DMS114 treated with DMSO at 0.1 percent for 48 hours (cell line): ENCODE measurements around the gene TACSTD2.
"Not testable (repeated sequence)": the region's sequence is repeated elsewhere in the genome, so short reads cannot be mapped to it uniquely, and the experiment has no call there.

ENCODE experiments used
- DNase-seq: peaks from one replicate; lab custom pipeline; 2025; ENCODE audit not compliant: unreplicated experiment; lab: John Stamatoyannopoulos, UW

Gene TACSTD2

DNA sequence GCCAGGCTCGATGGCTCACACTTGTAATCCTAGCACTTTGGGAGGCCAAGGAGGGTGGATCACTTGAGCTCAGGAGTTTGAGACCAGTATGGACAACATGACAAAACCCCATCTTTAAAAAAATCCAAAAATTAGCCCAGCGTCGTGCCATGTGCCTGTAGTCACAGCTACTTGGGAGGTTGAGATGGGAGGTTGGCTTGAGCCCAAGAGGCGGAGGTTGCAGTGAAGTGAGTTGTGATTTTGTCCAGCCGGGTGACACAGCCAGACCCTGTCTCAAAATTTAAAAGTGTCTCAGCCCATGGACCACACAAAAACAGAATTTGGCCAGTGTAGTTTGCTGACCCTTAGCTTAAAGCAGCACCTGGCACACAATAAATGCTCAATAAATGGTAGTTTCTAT, 11.3 kb upstream of the TACSTD2 start:
- DNase-seq: no peak

DNA sequence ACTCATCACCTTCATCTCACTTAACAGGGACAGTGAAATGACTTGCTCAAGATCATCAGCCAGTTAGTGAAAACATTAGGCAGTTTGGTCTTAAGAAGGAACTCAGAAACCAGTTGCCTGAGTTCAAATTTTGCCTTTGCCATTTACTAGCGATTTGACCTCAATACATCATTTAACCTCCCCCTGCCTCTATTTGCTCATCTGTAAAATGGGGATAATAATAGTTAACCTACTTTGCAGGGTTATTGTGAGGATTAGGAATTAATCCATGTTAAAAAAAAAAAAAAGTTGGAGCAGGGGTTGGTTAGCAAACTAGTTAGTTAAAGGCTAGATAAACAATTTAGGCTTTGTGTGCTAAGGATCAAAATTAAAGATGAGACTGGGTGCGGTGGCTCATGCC, 10.6 kb upstream of the TACSTD2 start:
- DNase-seq: no peak

DNA sequence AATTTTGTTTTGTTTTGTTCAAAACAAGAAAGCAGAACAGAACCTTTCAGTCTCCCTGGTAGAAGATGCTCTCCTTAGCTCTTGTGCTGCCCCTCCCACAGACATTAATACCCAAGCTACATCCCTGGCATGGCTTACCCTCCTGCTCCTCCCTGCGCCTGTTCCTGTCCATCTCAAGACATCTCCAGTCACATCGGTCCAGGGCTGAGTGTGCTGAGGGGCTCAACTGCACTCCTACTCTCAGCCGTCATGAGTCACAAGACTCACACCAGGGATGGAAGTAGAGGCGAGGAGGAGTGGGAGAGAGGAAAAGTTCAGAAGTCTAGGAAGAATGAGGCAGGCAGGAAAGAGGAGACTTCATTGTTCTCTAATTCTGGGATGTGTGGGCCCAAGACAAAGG, 9.2 kb upstream of the TACSTD2 start:
- DNase-seq: no peak

DNA sequence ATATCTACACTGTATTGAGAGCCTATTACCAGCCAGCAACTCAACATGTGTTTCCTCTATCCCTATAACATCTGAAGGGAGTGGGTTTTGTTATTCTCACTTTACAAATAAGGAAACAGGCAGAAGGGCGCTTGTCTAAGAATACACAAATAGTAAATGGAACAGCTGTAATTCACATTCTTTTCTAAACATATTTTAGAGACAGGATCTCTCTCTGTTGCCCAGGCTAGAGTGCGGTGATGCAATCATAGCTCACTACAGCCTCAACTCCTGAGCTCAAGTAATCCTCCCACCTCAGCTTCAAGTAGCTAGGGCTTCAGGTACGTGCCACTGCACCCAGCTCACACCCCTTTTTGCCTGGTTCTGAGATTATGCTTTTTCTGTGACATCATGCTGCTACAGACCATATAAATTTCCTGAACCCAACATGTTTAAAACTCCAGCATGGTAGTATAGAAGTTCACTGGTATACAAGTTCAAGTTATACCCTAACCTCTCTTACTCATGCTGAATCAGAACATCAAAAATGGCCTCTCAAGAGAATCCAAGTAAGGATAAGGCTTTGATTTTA, 8.6 kb upstream of the TACSTD2 start:
- DNase-seq: no peak

DNA sequence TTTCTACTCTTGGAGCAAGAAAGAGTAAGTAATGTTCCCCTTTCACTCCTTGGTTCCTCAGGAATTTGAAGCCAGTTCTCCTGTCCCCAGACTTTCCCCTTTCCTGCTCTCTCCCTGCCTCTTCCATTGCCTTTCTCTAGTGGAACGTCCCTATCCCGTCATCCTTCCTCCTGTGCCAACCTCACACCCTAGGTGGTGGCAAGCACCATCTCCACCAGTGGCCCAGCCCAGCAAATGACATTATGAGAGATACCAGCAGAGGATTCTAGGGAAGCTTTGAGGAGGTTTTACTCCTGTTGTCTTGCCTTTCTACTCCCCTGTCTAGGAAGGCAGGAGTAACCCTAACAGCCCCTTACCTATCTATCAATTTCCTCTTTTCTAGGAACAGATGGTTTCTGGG, 8.1 kb upstream of the TACSTD2 start:
- no peak for DNase-seq

DNA sequence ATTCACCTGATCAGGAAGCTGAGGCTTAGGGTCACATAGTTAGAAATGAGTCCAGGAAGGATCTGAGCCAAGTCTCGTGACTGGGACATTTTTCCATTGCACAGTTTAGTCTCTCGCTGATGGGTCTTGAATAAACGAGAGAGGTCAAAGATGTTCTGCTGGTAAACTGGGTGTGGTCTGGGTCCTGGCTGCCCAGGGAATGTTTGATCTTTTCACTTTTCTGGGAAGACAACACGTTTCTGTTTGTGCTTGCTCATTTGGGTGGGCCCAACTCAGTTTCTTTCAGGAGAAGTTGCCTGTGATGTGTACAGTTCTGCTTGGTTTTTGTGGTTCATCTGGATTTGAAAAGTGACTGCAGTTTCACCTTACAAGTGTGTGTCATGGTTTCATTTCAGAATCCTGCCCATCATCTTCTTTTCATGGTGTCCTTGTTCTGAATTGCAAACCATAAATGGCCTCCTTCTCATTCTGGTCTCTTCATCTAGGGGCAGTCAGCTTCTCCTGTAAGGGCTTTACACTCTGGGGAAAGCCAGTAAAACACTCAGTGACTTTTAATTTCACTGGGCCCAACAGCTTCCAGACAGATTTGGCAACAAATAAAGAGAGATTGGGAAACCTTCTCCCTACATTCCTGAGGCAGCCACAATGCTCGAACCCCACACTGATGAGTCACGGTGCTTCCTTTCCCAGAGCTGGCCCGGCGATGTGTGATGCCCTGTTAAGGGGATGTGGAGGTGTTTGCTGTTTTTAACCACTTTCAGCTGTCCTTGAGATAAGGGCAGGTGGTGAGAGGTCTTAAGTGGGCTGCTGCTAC, 7.2 kb upstream of the TACSTD2 start:
- DNase-seq: no peak

DNA sequence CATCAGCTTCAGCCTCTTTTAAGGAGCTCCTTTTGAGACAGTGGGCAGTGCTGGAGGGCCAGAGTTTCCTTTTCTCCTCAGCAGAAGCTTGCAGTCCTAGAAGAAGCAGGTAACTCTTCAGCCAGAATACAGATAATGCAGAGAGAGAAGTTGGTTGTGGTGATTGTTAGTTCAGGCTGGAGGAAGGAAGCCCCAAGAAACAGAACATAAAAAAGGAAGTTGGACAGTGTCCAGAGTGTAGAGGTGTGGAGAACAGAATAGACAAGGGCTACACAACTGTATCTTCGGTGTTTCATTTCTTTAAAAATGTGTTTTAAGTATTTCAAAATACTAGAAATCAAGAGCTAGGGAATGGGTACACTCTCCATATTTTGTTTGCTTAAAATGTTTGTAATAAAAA, 6.4 kb upstream of the TACSTD2 start:
- no peak for DNase-seq

DNA sequence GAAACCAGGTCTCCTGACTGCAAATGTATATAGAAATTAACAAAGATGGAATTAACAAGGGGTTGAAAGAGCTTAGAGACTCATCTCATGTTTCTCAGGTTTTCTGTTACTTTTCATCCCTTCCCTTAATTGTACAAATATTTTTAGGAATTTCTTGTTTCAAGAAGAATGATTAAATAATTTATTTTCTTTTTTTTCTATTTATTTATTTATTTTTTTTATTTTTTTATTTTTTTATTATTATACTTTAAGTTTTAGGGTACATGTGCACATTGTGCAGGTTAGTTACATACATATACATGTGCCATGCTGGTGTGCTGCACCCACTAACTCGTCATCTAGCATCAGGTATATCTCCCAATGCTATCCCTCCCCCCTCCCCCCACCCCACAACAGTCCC, 5.1 kb upstream of the TACSTD2 start:
- not testable (repeated sequence) for DNase-seq

DNA sequence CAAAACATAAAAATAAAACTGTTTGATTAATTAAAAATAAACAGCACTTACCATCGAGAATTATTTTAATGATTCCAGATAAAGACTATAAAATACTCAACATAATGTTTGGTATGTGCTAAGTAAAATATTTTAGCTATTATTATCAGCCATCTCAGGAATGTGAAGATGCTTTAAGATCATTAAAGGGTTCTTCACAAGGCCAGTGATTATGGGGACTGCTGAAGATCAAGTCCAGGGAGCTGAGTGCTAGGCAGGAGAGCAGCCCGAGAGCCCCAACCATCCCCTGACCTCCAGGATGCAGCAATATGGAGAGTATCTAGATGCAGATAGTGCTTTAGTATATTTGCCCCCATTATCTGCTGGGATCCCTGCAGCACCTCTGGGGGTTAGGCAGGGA, 4.6 kb upstream of the TACSTD2 start:
- no peak for DNase-seq

DNA sequence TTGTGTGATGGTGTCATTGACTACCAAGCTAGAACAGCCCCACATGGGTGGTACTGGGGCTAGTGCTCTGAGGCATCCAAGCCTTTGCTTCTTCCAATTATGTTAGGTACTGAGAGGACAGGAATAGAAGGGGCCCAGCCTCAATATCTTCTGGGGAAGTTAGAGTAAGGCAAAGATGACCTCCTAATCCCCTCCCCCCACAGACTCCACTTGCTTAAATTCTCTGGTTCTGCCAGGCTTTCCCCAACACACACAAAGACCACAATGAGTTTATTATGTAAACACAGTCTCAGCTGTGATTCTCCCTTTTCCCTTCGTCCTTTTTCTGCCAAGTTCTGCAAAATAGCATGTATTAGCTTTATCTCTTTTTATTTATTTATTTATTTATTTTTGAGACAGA, 3.1 kb upstream of the TACSTD2 start:
- no peak for DNase-seq

DNA sequence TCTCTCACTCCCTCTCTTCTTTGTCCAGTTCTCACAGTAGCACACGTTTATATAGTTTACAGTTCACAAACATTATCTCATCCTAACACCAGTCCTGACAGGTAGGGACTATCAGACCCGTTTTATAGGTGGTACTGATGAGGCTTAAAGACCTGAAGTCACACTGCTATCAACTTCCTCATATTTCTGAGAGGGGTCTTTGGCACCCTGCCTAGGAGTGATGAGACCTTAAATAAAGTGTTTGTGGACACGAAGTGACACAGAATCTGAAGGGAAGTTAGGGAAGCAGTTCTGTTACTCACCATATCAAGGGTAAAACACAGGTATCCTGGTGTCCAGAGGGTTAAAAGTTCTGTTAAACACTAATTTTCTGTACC, 590 bp upstream of the TACSTD2 start:
- DNase-seq: no peak

DNA sequence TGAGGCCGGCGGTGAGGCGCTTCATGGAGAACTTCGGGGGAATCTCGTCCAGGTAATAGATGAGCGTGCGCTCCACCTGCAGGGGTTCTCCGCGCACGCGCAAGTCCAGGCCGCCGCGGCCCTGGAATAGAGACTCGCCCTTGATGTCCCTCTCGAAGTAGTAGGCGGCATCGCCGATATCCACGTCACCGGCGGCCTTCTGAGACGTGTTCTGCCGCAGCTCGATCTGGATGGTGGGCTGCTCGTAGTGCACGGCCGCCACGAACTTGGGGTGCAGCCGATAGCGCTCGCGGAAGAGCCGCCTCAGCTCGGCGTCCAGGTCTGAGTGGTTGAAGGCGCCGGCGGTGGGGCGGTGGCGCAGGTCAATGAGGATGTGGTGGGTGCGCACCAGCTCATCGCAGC, 726 bp downstream of the TACSTD2 start:
- DNase-seq: no peak

DNA sequence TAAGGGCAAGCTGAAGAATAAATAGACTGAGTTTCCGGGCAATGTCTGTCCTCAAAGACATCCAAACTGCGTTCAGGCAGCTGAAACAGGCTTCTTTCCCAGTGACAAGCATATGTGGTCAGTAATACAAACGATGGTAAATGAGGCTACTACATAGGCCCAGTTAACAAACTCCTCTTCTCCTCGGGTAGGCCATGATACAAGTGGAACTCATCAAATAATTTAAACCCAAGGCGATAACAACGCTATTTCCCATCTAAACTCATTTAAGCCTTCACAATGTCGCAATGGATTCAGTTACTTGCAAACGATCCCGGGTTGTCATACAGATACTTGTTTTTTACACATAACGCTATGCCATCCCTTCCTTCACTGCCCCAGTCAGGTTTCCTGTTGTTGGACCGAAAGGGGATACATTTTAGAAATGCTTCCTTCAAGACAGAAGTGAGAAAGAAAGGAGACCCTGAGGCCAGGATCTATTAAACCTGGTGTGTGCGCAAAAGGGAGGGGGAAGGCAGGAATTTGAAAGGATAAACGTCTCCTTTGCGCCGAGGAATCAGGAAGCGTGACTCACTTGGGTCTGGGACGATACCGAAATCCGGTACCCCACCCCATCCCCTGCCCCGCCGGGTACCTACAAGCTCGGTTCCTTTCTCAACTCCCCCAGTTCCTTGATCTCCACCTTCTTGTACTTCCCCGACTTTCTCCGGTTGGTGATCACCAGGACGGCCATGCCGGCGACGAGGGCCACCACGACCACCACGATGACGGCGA, 1.3 kb downstream of the TACSTD2 start:
- DNase-seq: no peak

DNA sequence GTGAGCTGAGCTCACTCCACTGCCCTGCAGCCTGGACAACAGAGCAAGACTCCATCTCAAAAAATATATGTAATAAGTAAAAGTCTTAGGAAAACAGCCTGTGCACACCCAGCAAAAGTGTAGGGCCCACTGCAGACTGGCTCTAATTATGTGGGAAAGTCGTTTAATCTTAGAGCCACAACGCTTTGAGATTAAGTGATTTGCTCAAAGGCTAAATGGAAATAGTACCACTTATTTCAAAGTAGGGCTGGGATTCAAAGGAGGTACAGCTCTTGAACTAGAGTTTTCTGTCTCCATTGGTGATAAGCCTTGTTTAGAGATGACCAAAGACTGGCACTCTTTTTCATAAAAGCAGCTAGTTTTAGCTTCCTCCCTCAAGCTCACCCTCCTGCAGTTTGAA, 2.2 kb downstream of the TACSTD2 start:
- no peak for DNase-seq

DNA sequence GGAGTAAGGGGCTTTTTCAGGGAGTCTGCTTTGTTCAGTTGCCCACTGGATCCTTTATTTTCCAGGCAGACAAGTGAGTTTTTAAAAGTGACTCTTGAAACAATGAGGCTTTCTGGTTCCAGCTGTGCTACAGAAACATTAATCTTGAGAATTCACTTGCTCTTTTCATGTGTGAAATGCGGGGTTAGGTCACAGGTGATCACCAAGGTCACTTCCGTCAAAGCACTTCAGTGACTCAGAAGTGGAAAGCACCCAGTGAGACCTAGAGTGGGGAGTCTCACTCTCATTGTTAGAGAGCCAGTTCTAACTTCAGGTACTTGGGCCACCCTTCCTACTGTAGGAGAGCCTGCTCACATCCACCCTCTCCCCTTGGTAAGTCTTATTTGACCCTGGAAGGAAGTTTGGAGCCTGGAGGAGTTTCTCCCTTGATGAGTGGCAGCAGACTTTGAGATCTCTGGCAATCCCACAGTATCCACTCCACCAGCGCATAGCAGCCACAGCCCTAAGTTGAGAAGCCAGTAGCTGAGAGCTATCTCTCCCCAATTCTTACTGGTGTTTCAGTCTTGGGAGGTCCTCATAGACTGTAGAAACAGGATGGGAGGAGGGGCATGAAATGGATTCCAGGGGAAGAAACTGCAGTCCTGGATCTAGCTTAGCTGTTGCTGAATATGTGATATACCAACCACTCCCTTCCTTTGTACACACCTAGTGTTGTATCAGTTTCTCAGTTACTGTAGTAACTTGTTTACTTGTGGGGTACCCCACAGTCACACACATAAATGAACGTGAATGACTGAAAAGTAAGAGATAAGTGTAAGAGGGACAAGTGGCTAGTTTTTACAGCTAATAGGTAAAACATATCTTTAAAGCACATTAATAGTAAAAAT, 3.1 kb downstream of the TACSTD2 start:
- no peak for DNase-seq

DNA sequence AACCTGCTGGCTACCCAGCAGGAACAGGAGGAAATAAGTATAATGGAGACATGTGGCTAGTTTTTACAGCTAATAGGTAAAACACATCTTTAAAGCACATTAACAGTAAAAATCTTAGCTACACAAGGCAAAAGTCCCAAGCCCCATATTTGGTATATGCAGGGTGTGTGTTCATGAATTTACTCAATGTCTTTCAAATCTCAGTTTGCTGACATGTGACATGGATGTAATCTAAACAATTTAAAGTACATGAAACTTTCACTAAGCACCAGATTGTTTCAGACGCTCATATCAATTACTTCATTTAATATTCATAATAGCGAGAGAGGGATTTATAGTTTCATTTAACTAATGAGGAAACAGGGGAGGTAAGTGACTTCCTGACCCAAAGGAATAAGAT, 3.9 kb downstream of the TACSTD2 start:
- no peak for DNase-seq

DNA sequence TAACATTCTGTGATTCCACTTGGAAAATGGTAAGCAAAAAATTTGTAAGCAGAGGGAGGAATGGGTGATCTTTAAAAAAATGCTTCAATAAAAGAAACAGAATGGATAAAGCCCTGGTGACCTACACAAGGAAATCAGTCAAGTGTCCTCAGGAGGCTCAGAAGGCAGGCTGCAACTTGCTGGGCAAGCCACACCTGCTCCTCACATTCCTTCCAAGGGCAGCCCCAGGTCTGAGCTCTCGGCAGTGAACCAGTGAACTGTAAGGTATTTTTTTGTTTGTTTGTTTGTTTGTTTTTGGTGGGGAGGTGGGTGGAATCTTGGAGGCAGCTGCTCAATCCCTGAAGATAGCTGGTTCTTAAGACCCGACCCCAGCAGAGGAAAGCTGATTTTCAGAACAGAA, 4.4 kb downstream of the TACSTD2 start:
- no peak for DNase-seq

DNA sequence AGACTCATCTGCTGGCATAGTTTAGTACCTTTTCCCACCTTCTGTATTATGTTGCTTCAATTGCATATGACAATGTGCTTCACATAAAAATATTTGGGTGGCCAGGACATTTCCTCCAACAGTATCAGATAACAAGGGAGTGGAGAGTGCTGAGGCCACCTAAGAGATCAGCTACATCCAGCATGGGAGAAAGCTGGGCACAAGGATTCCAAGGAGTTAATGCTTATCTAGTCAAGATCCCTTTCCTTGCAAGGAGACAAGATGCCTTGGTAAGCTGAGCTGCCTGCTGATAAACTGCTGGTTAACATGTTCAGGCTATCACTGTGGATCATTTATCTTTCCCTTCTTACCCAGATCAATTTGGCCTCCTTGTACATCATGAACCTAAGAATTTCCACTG, 5.4 kb downstream of the TACSTD2 start:
- DNase-seq: no peak

DNA sequence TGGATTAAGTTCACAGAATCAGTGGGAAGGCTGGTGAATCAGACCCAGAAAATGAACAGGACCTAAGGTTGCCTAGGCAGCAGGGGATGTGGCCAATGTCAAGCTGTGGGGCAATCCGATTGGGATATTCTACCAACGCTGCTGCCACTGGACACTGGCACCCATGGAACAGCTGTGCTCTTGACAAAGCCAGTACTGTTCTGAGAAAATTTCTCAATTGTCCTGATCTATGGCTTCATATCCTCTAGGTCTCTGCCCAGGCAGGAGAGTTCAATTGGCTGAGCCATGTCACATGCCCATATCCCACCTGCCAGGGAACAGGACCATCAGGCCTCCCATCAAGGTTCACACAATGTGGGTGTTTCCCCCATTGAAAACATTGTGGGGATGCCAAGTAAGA, 6.2 kb downstream of the TACSTD2 start:
- DNase-seq: no peak

DNA sequence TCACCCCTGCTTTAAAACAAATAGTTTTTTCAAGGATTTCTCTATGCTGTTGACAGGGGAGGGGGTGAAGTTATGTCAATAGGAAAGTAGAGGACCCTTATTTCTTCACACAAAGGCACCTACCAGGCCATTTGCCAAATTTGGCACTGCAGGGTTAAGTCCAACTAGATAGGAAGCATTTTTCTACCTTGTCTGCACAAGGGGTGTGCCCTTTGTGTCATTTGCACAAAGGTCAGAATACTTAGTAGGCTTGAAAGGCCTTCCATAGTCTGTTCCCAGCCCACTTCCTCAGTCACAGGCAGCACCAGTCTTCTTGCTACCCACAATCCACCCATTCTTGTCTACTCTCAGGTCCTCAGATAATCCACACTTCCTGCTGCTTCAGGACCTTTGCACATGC, 7.0 kb downstream of the TACSTD2 start:
- DNase-seq: no peak

DNA sequence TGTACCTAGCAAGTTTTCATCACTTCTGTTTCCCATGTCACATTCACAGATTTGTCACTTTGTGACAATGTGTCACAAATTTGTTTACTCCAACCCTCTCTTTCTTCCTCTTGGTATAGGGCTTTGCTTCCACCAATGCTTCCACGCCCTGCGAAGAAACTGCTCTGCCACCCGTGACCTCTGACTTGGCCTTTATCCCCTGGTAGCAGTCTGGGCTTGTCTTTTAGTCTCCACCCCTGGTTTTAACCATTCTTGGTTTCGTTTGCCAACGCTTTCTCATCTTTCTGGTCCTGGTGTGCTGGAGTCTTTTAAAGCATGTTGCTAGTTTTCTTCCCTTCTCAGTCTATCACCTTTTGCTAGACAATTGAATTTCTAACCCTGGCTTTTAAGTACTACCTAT, 8.1 kb downstream of the TACSTD2 start:
- no peak for DNase-seq
